Urothelium cell line (cell line): ENCODE measurements around the gene PQBP1.

Experiments
- DNase-seq: peaks from one replicate; pipeline ENCODE4 v3.0.0; 2011; ENCODE audit warnings: low spot score, mixed read lengths
- FAIRE-seq: peaks from 2 replicates; lab custom pipeline; 2011; peaks lifted over from hg19 to GRCh38; lab: Jason Lieb, UNC

PQBP1 gene

GRCh38 chrX:48899078-48899410 is 1.3 kb downstream of the PQBP1 start:
- DNase-seq (no peak), FAIRE-seq (no peak)

- no peak for FAIRE-seq
- DNase-seq, result no peak
Observed at GRCh38 chrX:48901069-48901468, 3.3 kb downstream of the PQBP1 start.

- DNase-seq, result no peak
- FAIRE-seq, result no peak
Observed at GRCh38 chrX:48902135-48902534, 4.4 kb downstream of the PQBP1 start.

- FAIRE-seq, result no peak
Observed at GRCh38 chrX:48902776-48903175, 5.0 kb downstream of the PQBP1 start.

GRCh38 chrX:48903290-48903689 is 5.6 kb downstream of the PQBP1 start:
- DNase-seq (no peak), FAIRE-seq (no peak)

More at GRCh38 chrX:48902776-48903175, 5.0 kb downstream of the PQBP1 start:
- DNase-seq, result no peak

GRCh38 chrX:48904180-48904579 is 6.5 kb downstream of the PQBP1 start:
- no peak for DNase-seq
- no peak for FAIRE-seq

- FAIRE-seq, result no peak
Observed at GRCh38 chrX:48904626-48905025, 6.9 kb downstream of the PQBP1 start.

GRCh38 chrX:48905090-48905790 is 7.5 kb downstream of the PQBP1 start:
- DNase-seq (no peak), FAIRE-seq (no peak)

More at GRCh38 chrX:48904626-48905025, 6.9 kb downstream of the PQBP1 start:
- no peak for DNase-seq

- no peak for FAIRE-seq
- DNase-seq, result no peak
Observed at GRCh38 chrX:48908600-48908999, 10.9 kb downstream of the PQBP1 start.

GRCh38 chrX:48909703-48910294 is 12.1 kb downstream of the PQBP1 start:
- no peak for FAIRE-seq
- DNase-seq, result no peak

- DNase-seq, result no peak
- no peak for FAIRE-seq
Observed at GRCh38 chrX:48910926-48911411, 13.2 kb downstream of the PQBP1 start.

- FAIRE-seq (no peak), DNase-seq (peak; percentile 84)
Observed at GRCh38 chrX:48911412-48912182, 13.9 kb downstream of the PQBP1 start, which contains the start of gene SLC35A2. TSS of gene SLC35A2 (minus strand) at chrX:48911646. CDS start at chrX:48911636, 10 bp downstream.

- DNase-seq (no peak), FAIRE-seq (no peak)
Observed at GRCh38 chrX:48913605-48914366, 16.1 kb downstream of the PQBP1 start.

- FAIRE-seq (no peak), DNase-seq (no peak)
Observed at GRCh38 chrX:48914593-48915493, 17.1 kb downstream of the PQBP1 start.

GRCh38 chrX:48917139-48918001 is 19.6 kb downstream of the PQBP1 start:
- FAIRE-seq (peak; percentile 46), DNase-seq (peak; percentile 90)

- no peak for DNase-seq
- no peak for FAIRE-seq
Observed at GRCh38 chrX:48918301-48918642, 20.5 kb downstream of the PQBP1 start.

- DNase-seq (no peak), FAIRE-seq (no peak)
Observed at GRCh38 chrX:48918643-48919340, 21.1 kb downstream of the PQBP1 start, which contains the start of gene PIM2. TSS of gene PIM2 (minus strand) at chrX:48919024. CDS start at chrX:48918834, 190 bp downstream.

GRCh38 chrX:48919360-48919841 is 21.7 kb downstream of the PQBP1 start:
- DNase-seq, result no peak
- FAIRE-seq, result no peak
